Liver (tissue), 9 donors: ENCODE results near the gene BMP7. TPM values are rescaled to one million over a fixed set of nuclear protein-coding genes. Genes with fewer than 3 reads are reported as not detected.

Experiments
- DNase-seq: peaks from one replicate; pipeline ENCODE4 v3.0.0-alpha.2; 2017; ENCODE audit warnings: low spot score
- H3K27ac ChIP-seq, 2 donors: one replicate each; pipeline ENCODE4 v1.7.0; 2013; ENCODE audit warnings: inconsistent platforms in 2 of 2, low read length in 2 of 2, control low read depth in 1 of 2, low read depth in 1 of 2, mild to moderate bottlenecking in 1 of 2
- H3K27me3 ChIP-seq, 4 donors: one replicate each; pipeline versions ENCODE4 v1.6.1 to v1.7.0; 2013; ENCODE audit warnings: low read length in 3 of 4, inconsistent platforms in 1 of 4, mild to moderate bottlenecking in 1 of 4, moderate library complexity in 1 of 4; ENCODE audit not compliant: control insufficient read depth in 4 of 4, insufficient read depth in 4 of 4
- H3K36me3 ChIP-seq, 4 donors: one replicate each; pipeline versions ENCODE4 v1.6.1 to v1.7.0; 2013; ENCODE audit warnings: low read length in 3 of 4, mild to moderate bottlenecking in 3 of 4, low read depth in 1 of 4, moderate library complexity in 1 of 4; ENCODE audit not compliant: control insufficient read depth in 4 of 4, insufficient read depth in 3 of 4
- H3K4me1 ChIP-seq, 4 donors: one replicate each; pipeline versions ENCODE4 v1.6.1 to v1.7.0; 2013; ENCODE audit warnings: low read length in 3 of 4, mild to moderate bottlenecking in 3 of 4, moderate library complexity in 1 of 4; ENCODE audit not compliant: control insufficient read depth in 4 of 4, insufficient read depth in 4 of 4
- H3K4me3 ChIP-seq, 3 donors: one replicate each; pipeline versions ENCODE4 v1.6.1 to v1.7.0; 2013; ENCODE audit warnings: low read length in 3 of 3, control low read depth in 1 of 3, low read depth in 1 of 3, mild to moderate bottlenecking in 1 of 3
- H3K9ac ChIP-seq, 2 donors: one replicate each; pipeline ENCODE4 v1.7.0; 2013; ENCODE audit warnings: low read length in 2 of 2, mild to moderate bottlenecking in 2 of 2, moderate library complexity in 2 of 2, control low read depth in 1 of 2, low read depth in 1 of 2
- H3K9me3 ChIP-seq, 4 donors: one replicate each; pipeline versions ENCODE4 v1.6.1 to v1.7.0; 2013; ENCODE audit warnings: low read length in 3 of 4; ENCODE audit not compliant: control insufficient read depth in 4 of 4
- ATF3 ChIP-seq: IDR thresholded peaks from 2 replicates; pipeline ENCODE4 v1.6.1; 2016; ENCODE audit warnings: antibody characterized with exemption
- CTCF ChIP-seq: fragments of 150-350 bp; IDR thresholded peaks from 2 replicates; pipeline ENCODE4 v1.5.1; 2017; ENCODE audit warnings: improper control_type of control experiment, low read depth, low read length; ENCODE audit not compliant: missing input control
- EGR1 ChIP-seq, 2 donors: IDR thresholded peaks; 2 replicates each; pipeline ENCODE4 v1.6.1; 2016 to 2018; ENCODE audit warnings: antibody characterized with exemption in 2 of 2, low read depth in 2 of 2
- FOXA1 ChIP-seq: IDR thresholded peaks from 2 replicates; pipeline ENCODE4 v1.6.1; 2016; ENCODE audit warnings: antibody characterized with exemption
- FOXA2 ChIP-seq: IDR thresholded peaks from 2 replicates; pipeline ENCODE4 v1.6.1; 2016; ENCODE audit warnings: antibody characterized with exemption
- GABPA ChIP-seq, 2 donors: IDR thresholded peaks in 1 of 2; conservative IDR thresholded peaks in 1 of 2; 2 replicates each; pipeline ENCODE4 v1.6.1; 2016; ENCODE audit warnings: antibody characterized with exemption in 2 of 2, mild to moderate bottlenecking in 1 of 2, moderate library complexity in 1 of 2
- HNF4A ChIP-seq, 2 donors: conservative IDR thresholded peaks; 2 replicates each; pipeline ENCODE4 v1.6.1; 2016; ENCODE audit warnings: antibody characterized with exemption in 2 of 2, mild to moderate bottlenecking in 2 of 2
- HNF4G ChIP-seq: IDR thresholded peaks from 2 replicates; pipeline ENCODE4 v1.6.1; 2016; ENCODE audit warnings: antibody characterized with exemption
- JUND ChIP-seq, 2 donors: IDR thresholded peaks; 2 replicates each; pipeline ENCODE4 v1.6.1; 2016; ENCODE audit warnings: antibody characterized with exemption in 2 of 2
- MAX ChIP-seq: IDR thresholded peaks from 2 replicates; pipeline ENCODE4 v1.6.1; 2016; ENCODE audit warnings: antibody characterized with exemption
- NR2F2 ChIP-seq: IDR thresholded peaks from 2 replicates; pipeline ENCODE4 v1.6.1; 2016; ENCODE audit warnings: antibody characterized with exemption
- RAD21 ChIP-seq, 2 donors: IDR thresholded peaks; 2 replicates each; pipeline ENCODE4 v1.6.1; 2016; ENCODE audit warnings: antibody characterized with exemption in 2 of 2, mild to moderate bottlenecking in 2 of 2
- REST ChIP-seq: IDR thresholded peaks from 2 replicates; pipeline ENCODE4 v1.6.1; 2016; ENCODE audit warnings: antibody characterized with exemption, mild to moderate bottlenecking
- RXRA ChIP-seq, 2 donors: IDR thresholded peaks; 2 replicates each; pipeline ENCODE4 v1.6.1; 2017 to 2018; ENCODE audit warnings: antibody characterized with exemption in 2 of 2, mild to moderate bottlenecking in 1 of 2
- SP1 ChIP-seq: IDR thresholded peaks from 2 replicates; pipeline ENCODE4 v1.6.1; 2018; ENCODE audit warnings: antibody characterized with exemption, mild to moderate bottlenecking
- TAF1 ChIP-seq: conservative IDR thresholded peaks from 2 replicates; pipeline ENCODE4 v1.6.1; 2016; ENCODE audit warnings: antibody characterized with exemption, mild to moderate bottlenecking
- YY1 ChIP-seq: IDR thresholded peaks from 2 replicates; pipeline ENCODE4 v1.6.1; 2016; ENCODE audit warnings: antibody characterized with exemption, mild to moderate bottlenecking
- ZBTB33 ChIP-seq: IDR thresholded peaks from 2 replicates; pipeline ENCODE4 v1.6.1; 2016; ENCODE audit warnings: antibody characterized with exemption
- WGBS: extraction: QIAGEN DNeasy Blood & Tissue Kit; methylation state at CpG from one replicate; pipeline ENCODE4 v1.1.7; 2013; 5-methylcytosine and 5-hydroxymethylcytosine counted together
- polyA plus RNA-seq, 2 donors: library from polyadenylated mRNA; stranded (reverse) in 1 of 2; unstranded in 1 of 2; fragments of 200-250 nt in 1 of 2; fragments of >200 nt in 1 of 2; fragmentation: Nextera tagmentation in 1 of 2; extraction: Ambion mirVana in 1 of 2; gene quantifications; one replicate each; pipeline versions ENCODE4 v1.2.1 to v1.2.3, GENCODE V29; 2013 to 2015
- total RNA-seq, 2 donors: library from RNA; depleted of rRNA; stranded (reverse); fragments of >200 nt; gene quantifications; one replicate each; pipeline ENCODE4 v1.2.3, GENCODE V29; 2014
- donor health status: healthy.
- donor health status: healthy.
- donor health status: healthy.
- donor health status: healthy.
- donor health status: healthy.

Gene BMP7
- total and polyA plus RNA-seq, 4 donors: not detected

- DNase-seq: no peak
- 87% methylated on average over 4 of the region's 4 CpGs for WGBS
- no peak overlapping the region for H3K9ac ChIP-seq
- no peak overlapping the region for H3K27ac ChIP-seq
- no peak overlapping the region for H3K4me3 ChIP-seq
- no peaks in the 10 kb centered on the region for H3K36me3 ChIP-seq
- no peaks in the 10 kb centered on the region for H3K9me3 ChIP-seq
- H3K27me3 ChIP-seq: peaks cover 0 to 3% (median 1%) of the 10 kb centered on the region in 4 donors
- H3K4me1 ChIP-seq: no peaks in the 10 kb centered on the region
- TF ChIP-seq GABPA (IDR thresholded peaks at IDR 0.05 in 1 of 2, conservative IDR thresholded peaks at IDR 0.05 in 1 of 2) (no peak), FOXA2 (no peak), HNF4A (conservative IDR thresholded peaks at IDR 0.05) (no peak), FOXA1 (no peak)
Measured at GRCh38 chr20:57225197-57225733, 41.2 kb downstream of the BMP7 start.

- WGBS: 77% methylated on average over 19 of the region's 19 CpGs
- TF ChIP-seq REST: no peak
- Histone ChIP-seq H3K36me3 (no peaks in the 10 kb centered on the region), H3K9me3 (no peaks in the 10 kb centered on the region), H3K9ac (no peak overlapping the region), H3K4me1 (no peaks in the 10 kb centered on the region), H3K27me3 (peaks cover 0 to 3% (median 1%) of the 10 kb centered on the region in 4 donors), H3K4me3 (no peak overlapping the region), H3K27ac (no peak overlapping the region)
- no peak for DNase-seq
Measured at GRCh38 chr20:57224641-57225138, 41.8 kb downstream of the BMP7 start.

- no peaks in the 10 kb centered on the region for H3K9me3 ChIP-seq
- H3K4me1 ChIP-seq: no peaks in the 10 kb centered on the region
- H3K27me3 ChIP-seq: peaks cover 0 to 3% (median 1%) of the 10 kb centered on the region in 4 donors
- 79% methylated on average over 20 of the region's 20 CpGs for WGBS
- H3K36me3 ChIP-seq: no peaks in the 10 kb centered on the region
- no peak overlapping the region for H3K4me3 ChIP-seq
- DNase-seq: no peak
- no peak overlapping the region for H3K27ac ChIP-seq
- no peak overlapping the region for H3K9ac ChIP-seq
- TF ChIP-seq CTCF: no peak
- no peak for TF ChIP-seq SP1
- TF ChIP-seq ZBTB33: no peak
- no peak for TF ChIP-seq RXRA (IDR thresholded peaks at IDR 0.05)
- TF ChIP-seq EGR1 (IDR thresholded peaks at IDR 0.05; ENCODE audit: low read depth in 2 of 2): no peak
- TF ChIP-seq GABPA (IDR thresholded peaks at IDR 0.05 in 1 of 2, conservative IDR thresholded peaks at IDR 0.05 in 1 of 2): no peak
- TF ChIP-seq MAX: no peak
- TF ChIP-seq RAD21 (IDR thresholded peaks at IDR 0.05): no peak
- no peak for TF ChIP-seq ATF3
- no peak for TF ChIP-seq HNF4A (conservative IDR thresholded peaks at IDR 0.05)
- no peak for TF ChIP-seq FOXA1
- TF ChIP-seq YY1: no peak
- TF ChIP-seq TAF1: no peak
- TF ChIP-seq HNF4G: no peak
- TF ChIP-seq FOXA2: no peak
- TF ChIP-seq NR2F2: no peak
- no peak for TF ChIP-seq JUND (IDR thresholded peaks at IDR 0.05)
Measured at GRCh38 chr20:57223648-57224489, 42.6 kb downstream of the BMP7 start.
